Measurements from ENCODE around the gene SCFD2.

DNA sequence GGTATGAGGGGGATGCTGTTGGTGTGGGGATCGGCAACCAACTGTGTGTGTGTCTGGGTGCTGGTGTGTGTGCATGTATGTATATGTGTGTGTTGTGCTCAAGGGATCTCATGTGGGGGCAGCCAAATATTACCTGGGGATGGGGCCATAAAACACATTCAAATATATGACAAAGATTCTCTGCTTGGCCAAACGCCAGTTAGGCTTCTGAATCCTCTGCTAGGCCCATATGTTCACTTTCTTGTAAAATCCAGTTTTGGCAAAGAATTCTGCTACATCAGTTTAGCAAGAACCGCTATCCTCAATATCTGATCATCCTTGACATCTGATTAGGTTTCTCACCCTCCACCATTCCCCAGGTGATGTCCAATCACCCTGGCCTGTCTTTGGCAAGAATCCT, 397.2 kb downstream of the SCFD2 start:
- TF ChIP-seq POLR2A (IDR thresholded peaks at IDR 0.05) (no peak), POLR2AphosphoS5 (IDR thresholded peaks at IDR 0.05) (no peak), EP300 (IDR thresholded peaks at IDR 0.05; ENCODE audit: low read depth) (no peak)
- TF ChIP-seq, protein P1, sequence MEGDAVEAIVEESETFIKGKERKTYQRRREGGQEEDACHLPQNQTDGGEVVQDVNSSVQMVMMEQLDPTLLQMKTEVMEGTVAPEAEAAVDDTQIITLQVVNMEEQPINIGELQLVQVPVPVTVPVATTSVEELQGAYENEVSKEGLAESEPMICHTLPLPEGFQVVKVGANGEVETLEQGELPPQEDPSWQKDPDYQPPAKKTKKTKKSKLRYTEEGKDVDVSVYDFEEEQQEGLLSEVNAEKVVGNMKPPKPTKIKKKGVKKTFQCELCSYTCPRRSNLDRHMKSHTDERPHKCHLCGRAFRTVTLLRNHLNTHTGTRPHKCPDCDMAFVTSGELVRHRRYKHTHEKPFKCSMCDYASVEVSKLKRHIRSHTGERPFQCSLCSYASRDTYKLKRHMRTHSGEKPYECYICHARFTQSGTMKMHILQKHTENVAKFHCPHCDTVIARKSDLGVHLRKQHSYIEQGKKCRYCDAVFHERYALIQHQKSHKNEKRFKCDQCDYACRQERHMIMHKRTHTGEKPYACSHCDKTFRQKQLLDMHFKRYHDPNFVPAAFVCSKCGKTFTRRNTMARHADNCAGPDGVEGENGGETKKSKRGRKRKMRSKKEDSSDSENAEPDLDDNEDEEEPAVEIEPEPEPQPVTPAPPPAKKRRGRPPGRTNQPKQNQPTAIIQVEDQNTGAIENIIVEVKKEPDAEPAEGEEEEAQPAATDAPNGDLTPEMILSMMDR (IDR thresholded peaks at IDR 0.05): no peak
